Measurements from ENCODE around the gene RASSF1. TPM values are rescaled to one million over a fixed set of nuclear protein-coding genes. Genes with fewer than 3 reads are reported as not detected.

The RASSF1 gene
- total and polyA plus RNA-seq, 2 of the 13 experiments (the other 11 are each of a cell fraction or from before 2014, with no cell fraction given), result 10.2 to 27.5 TPM

- TF ChIP-seq HES4 (CRISPR knock-in tag; IDR thresholded peaks at IDR 0.05; ENCODE audit: borderline replicate concordance) (peak; percentile 69; the same call in 1 of the 2 replicates), ZNF224 (CRISPR knock-in tag; IDR thresholded peaks at IDR 0.05) (peak; percentile 95; the same call in 1 of the 2 replicates), MEIS2 (CRISPR knock-in tag; IDR thresholded peaks at IDR 0.05) (peak; percentile 77), E2F1 (CRISPR knock-in tag; IDR thresholded peaks at IDR 0.05) (no peak), MTF1 (CRISPR knock-in tag; IDR thresholded peaks at IDR 0.05) (0 out of 2 replicates have a peak, but pooled peaks have one; percentile 47), IRF2 (CRISPR knock-in tag; IDR thresholded peaks at IDR 0.05) (peak; percentile 99), KDM3A (CRISPR knock-in tag; IDR thresholded peaks at IDR 0.05; ENCODE audit: low read depth) (no peak), POLR2G (IDR thresholded peaks at IDR 0.05; ENCODE audit: low read depth, low read length) (peak; percentile 84), GATAD2A (CRISPR knock-in tag; IDR thresholded peaks at IDR 0.05) (0 out of 2 replicates have a peak, but pooled peaks have one; percentile 15), RFX5 (IDR thresholded peaks at IDR 0.05; ENCODE audit: low read depth, low read length) (no peak), ZNF253 (CRISPR knock-in tag; IDR thresholded peaks at IDR 0.05; ENCODE audit: borderline replicate concordance) (0 out of 2 replicates have a peak, but pooled peaks have one; percentile 18), ZNF841 (CRISPR knock-in tag; IDR thresholded peaks at IDR 0.05; ENCODE audit: borderline replicate concordance) (no peak), ZNF703 (CRISPR knock-in tag; IDR thresholded peaks at IDR 0.05; ENCODE audit: borderline replicate concordance) (no peak; the same call in 1 of the 2 replicates), ZNF24 (IDR thresholded peaks at IDR 0.05) (no peak)
- TF ChIP-seq, protein P1, sequence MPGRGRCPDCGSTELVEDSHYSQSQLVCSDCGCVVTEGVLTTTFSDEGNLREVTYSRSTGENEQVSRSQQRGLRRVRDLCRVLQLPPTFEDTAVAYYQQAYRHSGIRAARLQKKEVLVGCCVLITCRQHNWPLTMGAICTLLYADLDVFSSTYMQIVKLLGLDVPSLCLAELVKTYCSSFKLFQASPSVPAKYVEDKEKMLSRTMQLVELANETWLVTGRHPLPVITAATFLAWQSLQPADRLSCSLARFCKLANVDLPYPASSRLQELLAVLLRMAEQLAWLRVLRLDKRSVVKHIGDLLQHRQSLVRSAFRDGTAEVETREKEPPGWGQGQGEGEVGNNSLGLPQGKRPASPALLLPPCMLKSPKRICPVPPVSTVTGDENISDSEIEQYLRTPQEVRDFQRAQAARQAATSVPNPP (CRISPR knock-in tag; IDR thresholded peaks at IDR 0.05), result no peak
- TF ChIP-seq, protein P2, sequence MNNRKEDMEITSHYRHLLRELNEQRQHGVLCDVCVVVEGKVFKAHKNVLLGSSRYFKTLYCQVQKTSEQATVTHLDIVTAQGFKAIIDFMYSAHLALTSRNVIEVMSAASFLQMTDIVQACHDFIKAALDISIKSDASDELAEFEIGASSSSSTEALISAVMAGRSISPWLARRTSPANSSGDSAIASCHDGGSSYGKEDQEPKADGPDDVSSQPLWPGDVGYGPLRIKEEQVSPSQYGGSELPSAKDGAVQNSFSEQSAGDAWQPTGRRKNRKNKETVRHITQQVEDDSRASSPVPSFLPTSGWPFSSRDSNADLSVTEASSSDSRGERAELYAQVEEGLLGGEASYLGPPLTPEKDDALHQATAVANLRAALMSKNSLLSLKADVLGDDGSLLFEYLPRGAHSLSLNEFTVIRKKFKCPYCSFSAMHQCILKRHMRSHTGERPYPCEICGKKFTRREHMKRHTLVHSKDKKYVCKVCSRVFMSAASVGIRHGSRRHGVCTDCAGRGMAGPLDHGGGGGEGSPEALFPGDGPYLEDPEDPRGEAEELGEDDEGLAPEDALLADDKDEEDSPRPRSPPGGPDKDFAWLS (CRISPR knock-in tag; IDR thresholded peaks at IDR 0.05; ENCODE audit: borderline replicate concordance), result no peak
- TF ChIP-seq, protein P3, sequence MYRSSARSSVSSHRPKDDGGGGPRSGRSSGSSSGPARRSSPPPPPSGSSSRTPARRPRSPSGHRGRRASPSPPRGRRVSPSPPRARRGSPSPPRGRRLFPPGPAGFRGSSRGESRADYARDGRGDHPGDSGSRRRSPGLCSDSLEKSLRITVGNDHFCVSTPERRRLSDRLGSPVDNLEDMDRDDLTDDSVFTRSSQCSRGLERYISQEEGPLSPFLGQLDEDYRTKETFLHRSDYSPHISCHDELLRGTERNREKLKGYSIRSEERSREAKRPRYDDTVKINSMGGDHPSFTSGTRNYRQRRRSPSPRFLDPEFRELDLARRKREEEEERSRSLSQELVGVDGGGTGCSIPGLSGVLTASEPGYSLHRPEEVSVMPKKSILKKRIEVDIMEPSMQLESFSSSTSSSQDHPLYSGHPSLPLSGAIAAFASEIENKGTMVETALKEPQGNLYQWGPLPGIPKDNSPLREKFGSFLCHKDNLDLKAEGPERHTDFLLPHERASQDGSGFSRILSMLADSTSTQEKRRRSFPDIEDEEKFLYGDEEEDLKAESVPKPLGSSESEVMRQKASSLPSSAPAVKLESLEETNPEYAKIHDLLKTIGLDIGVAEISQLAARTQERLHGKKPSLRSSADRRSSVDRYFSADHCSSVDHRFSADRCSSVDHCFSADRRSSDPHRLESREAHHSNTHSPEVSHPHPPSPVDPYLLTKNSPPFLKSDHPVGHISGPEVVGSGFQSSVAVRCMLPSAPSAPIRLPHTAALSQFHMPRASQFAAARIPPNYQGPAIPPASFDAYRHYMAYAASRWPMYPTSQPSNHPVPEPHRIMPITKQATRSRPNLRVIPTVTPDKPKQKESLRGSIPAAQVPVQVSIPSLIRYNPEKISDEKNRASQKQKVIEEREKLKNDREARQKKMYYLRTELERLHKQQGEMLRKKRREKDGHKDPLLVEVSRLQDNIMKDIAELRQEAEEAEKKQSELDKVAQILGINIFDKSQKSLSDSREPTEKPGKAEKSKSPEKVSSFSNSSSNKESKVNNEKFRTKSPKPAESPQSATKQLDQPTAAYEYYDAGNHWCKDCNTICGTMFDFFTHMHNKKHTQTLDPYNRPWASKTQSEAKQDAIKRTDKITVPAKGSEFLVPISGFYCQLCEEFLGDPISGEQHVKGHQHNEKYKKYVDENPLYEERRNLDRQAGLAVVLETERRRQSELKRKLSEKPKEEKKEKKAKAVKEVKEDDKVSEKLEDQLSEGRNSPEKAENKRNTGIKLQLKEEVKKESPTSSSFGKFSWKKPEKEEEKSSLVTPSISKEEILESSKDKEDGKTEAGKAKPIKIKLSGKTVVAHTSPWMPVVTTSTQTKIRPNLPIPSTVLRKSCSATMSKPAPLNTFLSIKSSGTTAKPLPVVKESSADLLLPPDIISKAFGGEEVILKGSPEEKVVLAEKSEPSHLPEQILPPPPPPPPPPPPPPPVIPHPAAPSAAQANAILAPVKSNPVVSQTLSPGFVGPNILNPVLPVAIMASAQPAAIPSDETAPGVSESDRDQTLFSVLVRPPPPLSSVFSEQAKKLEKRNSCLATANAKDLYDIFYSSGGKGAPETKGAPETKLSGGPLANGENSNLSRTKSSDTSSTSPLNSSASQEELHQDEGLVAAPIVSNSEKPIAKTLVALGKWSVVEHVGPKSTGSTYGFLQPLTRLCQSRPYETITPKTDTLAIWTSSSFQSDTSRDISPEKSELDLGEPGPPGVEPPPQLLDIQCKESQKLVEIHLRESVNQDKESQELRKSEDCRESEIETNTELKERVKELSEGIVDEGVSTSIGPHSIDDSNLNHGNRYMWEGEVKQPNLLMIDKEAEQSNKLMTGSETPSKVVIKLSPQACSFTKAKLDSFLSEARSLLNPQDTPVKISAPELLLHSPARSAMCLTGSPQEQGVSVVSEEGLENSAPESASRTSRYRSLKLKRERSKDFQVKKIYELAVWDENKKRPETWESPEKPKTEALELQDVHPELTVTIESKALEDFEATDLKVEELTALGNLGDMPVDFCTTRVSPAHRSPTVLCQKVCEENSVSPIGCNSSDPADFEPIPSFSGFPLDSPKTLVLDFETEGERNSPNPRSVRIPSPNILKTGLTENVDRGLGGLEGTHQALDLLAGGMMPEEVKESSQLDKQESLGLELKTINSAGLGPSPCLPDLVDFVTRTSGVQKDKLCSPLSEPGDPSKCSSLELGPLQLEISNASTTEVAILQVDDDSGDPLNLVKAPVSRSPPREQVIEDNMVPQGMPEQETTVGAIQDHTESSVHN (CRISPR knock-in tag; IDR thresholded peaks at IDR 0.05), result 0 out of 2 replicates have a peak, but pooled peaks have one; percentile 38
Observed at GRCh38 chr3:50358911-50359759, 18.5 kb upstream of the RASSF1 start, which contains the start of gene TMEM115 (continued).
